Transverse colon (tissue), 4 donors: ENCODE data around the gene CLDN18. TPM values are rescaled to one million over a fixed set of nuclear protein-coding genes. Genes with fewer than 3 reads are reported as not detected.

ENCODE experiments used
- DNase-seq: peaks from one replicate; pipeline ENCODE4 v3.0.0-alpha.2; 2019
- H3K27ac ChIP-seq, 4 donors: fragments of 200-600 bp; sonication (generic); 2 replicates each; pipeline ENCODE4 v1.5.1; 2016 to 2018; ENCODE audit warnings: inconsistent platforms in 4 of 4
- H3K27me3 ChIP-seq: fragments of 200-600 bp; sonication (generic); 2 replicates; pipeline ENCODE4 v1.5.1; 2017; ENCODE audit warnings: inconsistent platforms
- H3K36me3 ChIP-seq, 4 donors: fragments of 200-600 bp; sonication (generic); 2 replicates each; pipeline ENCODE4 v1.5.1; 2017 to 2019; ENCODE audit warnings: inconsistent platforms in 4 of 4
- H3K4me1 ChIP-seq, 4 donors: fragments of 200-600 bp; sonication (generic); 2 replicates each; pipeline ENCODE4 v1.5.1; 2017 to 2020; ENCODE audit warnings: inconsistent platforms in 4 of 4
- H3K4me3 ChIP-seq, 4 donors: fragments of 200-600 bp; sonication (generic); 1 replicate in 1 of 4; 2 replicates in 3 of 4; pipeline versions ENCODE4 v1.5.1 to v1.6.1; 2017 to 2019; ENCODE audit warnings: inconsistent platforms in 4 of 4
- H3K9me3 ChIP-seq, 2 donors: fragments of 200-600 bp; sonication (generic); 2 replicates each; pipeline ENCODE4 v1.5.1; 2017 to 2019; ENCODE audit warnings: inconsistent platforms in 2 of 2
- EP300 ChIP-seq: sonication (generic); formaldehyde crosslinking; IDR thresholded peaks from one replicate; pipeline ENCODE4 v1.6.1; 2017; ENCODE audit warnings: antibody characterized with exemption, low read depth
- POLR2A ChIP-seq: fragments of 450-650 bp; IDR thresholded peaks from one replicate; pipeline ENCODE4 v1.6.1; 2016; ENCODE audit warnings: antibody characterized with exemption, mild to moderate bottlenecking, moderate library complexity
- POLR2AphosphoS5 ChIP-seq, 3 donors: sonication (generic); formaldehyde crosslinking; IDR thresholded peaks; one replicate each; pipeline ENCODE4 v1.6.1; 2016; ENCODE audit warnings: antibody characterized with exemption in 3 of 3
- WGBS, 2 donors: methylation state at CpG; one replicate each; pipeline ENCODE4 v1.1.5; 2018; ENCODE audit warnings: low coverage in 1 of 2; 5-methylcytosine and 5-hydroxymethylcytosine counted together
- in situ Hi-C, 4 donors: fragments of 200-750 bp; cut with MboI; loops; one replicate each; pipeline versions ENCODE4 v1.15.0 to v1.15.1; 2017; ENCODE audit warnings: low sequenced_read_pairs in 3 of 4, low pct_ligation_motif_present in 1 of 4, low pct_unique_long_range_greater_than_20kb in 1 of 4
- intact Hi-C: fragments of 100-400 bp; cut with DNase I; formaldehyde crosslinking; loops from one replicate; pipeline ENCODE4 v1.15.1; 2023; ENCODE audit warnings: low total_unique reads
- total RNA-seq, 4 donors: library from RNA; depleted of rRNA; stranded (reverse); fragments of >200 nt; gene quantifications; one replicate each; pipeline ENCODE4 v1.1.0, GENCODE V29; 2016
- TF ChIP-seq, protein P1 (sequence below), 5 experiments: fragments of 200-600 bp in 3 of 5; fragments of 450-650 bp in 2 of 5; sonication (generic) in 3 of 5; IDR thresholded peaks; 1 replicate in 2 of 5; 2 replicates in 3 of 5; pipeline ENCODE4 v1.5.1; 2016 to 2017; ENCODE audit warnings: antibody characterized with exemption in 5 of 5, inconsistent platforms in 3 of 5, mild to moderate bottlenecking in 2 of 5, moderate library complexity in 1 of 5

The CLDN18 gene
- total RNA-seq, 4 donors from 2014 or later: not detected

DNA sequence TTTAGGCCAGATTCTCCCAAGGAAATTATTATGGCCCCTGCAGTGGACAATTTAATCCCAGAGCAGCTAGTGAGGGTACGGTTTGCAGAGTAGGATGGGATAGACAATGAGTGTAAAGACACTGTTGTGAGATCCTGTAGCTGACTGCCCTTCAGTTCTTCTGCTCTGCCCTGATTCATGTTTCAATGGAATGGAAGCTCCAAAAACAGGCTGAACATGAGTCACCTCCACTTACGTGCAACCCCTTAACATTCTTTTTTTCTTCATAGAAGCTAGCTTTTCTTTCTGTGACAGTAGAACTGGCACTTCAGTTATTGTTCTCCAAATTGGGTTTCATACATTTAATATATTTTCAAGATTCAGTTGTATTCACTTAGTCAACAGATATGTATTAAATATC, 32.1 kb downstream of the CLDN18 start:
- in situ Hi-C loops: no loop called here
- no peak overlapping the region for H3K4me3 ChIP-seq
- H3K9me3 ChIP-seq: no peaks in the 10 kb centered on the region
- no peak for DNase-seq
- no peak overlapping the region for H3K27ac ChIP-seq
- 79% methylated on average over 2 of the region's 2 CpGs; no CpG with 5 or more reads in 1 of the 2 donors for WGBS, 2 donors
- intact Hi-C loops: no loop called here
- no peaks in the 10 kb centered on the region for H3K36me3 ChIP-seq
- no peaks in the 10 kb centered on the region for H3K27me3 ChIP-seq
- no peak for TF ChIP-seq POLR2A
- TF ChIP-seq, protein P1, sequence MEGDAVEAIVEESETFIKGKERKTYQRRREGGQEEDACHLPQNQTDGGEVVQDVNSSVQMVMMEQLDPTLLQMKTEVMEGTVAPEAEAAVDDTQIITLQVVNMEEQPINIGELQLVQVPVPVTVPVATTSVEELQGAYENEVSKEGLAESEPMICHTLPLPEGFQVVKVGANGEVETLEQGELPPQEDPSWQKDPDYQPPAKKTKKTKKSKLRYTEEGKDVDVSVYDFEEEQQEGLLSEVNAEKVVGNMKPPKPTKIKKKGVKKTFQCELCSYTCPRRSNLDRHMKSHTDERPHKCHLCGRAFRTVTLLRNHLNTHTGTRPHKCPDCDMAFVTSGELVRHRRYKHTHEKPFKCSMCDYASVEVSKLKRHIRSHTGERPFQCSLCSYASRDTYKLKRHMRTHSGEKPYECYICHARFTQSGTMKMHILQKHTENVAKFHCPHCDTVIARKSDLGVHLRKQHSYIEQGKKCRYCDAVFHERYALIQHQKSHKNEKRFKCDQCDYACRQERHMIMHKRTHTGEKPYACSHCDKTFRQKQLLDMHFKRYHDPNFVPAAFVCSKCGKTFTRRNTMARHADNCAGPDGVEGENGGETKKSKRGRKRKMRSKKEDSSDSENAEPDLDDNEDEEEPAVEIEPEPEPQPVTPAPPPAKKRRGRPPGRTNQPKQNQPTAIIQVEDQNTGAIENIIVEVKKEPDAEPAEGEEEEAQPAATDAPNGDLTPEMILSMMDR (IDR thresholded peaks at IDR 0.05): no peak
- TF ChIP-seq POLR2AphosphoS5 (IDR thresholded peaks at IDR 0.05): no peak
- TF ChIP-seq EP300: no peak
- no peaks in the 10 kb centered on the region for H3K4me1 ChIP-seq

DNA sequence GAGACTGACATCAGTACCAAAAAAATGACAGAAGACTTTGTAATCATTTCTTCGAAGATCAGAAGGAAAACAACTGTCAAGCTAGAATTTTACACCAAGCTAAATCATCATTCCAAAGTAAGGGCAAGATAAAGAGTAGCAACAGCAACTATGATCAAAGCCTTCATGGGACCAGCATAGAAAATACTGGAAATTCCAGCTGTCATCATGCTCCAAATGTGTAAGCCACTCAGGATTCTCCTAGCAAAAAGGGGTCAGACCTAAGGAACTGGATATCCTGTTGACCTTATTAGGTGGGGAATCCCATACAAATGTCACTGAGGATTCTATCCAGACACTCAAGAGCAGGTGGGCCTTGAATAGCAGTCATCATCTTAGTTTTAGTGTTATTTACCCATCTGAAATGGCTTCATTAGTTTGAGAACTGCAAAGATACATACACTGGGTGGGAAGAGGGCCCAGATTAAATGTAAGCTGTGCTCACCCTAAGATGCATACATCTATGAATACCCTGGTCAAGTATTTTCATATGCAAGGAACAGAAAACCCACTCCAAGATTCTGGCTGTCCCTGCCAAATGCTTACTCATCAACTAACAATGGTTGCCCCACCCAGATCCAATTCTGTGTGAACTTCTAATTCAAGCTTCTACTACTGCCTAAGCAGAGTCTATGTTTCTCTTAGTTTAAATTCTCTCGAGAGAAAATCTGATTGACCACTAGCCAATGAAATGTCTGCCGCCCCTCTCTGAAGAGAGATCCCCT, 33.5 kb downstream of the CLDN18 start:
- Histone ChIP-seq H3K27me3 (no peaks in the 10 kb centered on the region), H3K4me1 (no peaks in the 10 kb centered on the region), H3K36me3 (no peaks in the 10 kb centered on the region), H3K27ac (no peak overlapping the region), H3K4me3 (no peak overlapping the region), H3K9me3 (no peaks in the 10 kb centered on the region)
- WGBS, 2 donors: 70 to 80% methylated on average over 2 to 3 of the region's 3 CpGs
- no peak for DNase-seq
- TF ChIP-seq POLR2AphosphoS5 (IDR thresholded peaks at IDR 0.05) (no peak), EP300 (no peak), POLR2A (no peak)
- TF ChIP-seq, protein P1 (IDR thresholded peaks at IDR 0.05): no peak
- intact Hi-C loops: no loop called here
- in situ Hi-C loops: no loop called here

DNA sequence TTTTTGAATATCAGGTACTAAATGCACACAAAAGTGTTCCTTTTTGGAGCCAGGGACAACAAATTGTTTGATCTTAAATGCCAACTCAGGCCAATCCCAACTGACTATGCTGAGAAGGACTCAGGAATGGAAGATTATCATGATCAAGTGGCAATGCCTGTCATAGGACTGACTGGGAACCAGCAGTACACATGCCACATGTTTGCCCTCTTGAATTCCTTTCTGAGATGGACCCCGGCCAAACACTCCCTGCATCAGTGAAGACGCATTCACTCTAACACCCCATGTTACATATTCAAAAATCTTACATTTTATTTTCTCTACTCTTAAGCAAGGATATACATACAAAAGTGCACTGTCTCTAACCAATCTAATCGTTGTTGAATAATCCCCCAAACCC, 36.1 kb downstream of the CLDN18 start:
- Histone ChIP-seq H3K4me3 (no peak overlapping the region), H3K4me1 (no peaks in the 10 kb centered on the region), H3K27ac (no peak overlapping the region), H3K9me3 (no peaks in the 10 kb centered on the region), H3K36me3 (no peaks in the 10 kb centered on the region), H3K27me3 (no peaks in the 10 kb centered on the region)
- no peak for DNase-seq
- in situ Hi-C loops: no loop called here
- TF ChIP-seq EP300: no peak
- TF ChIP-seq POLR2A: no peak
- no peak for TF ChIP-seq POLR2AphosphoS5 (IDR thresholded peaks at IDR 0.05)
- TF ChIP-seq, protein P1 (IDR thresholded peaks at IDR 0.05): no peak
- WGBS, 2 donors: 50 to 84% methylated on average over 1 to 3 of the region's 3 CpGs
- intact Hi-C loops: no loop called here

DNA sequence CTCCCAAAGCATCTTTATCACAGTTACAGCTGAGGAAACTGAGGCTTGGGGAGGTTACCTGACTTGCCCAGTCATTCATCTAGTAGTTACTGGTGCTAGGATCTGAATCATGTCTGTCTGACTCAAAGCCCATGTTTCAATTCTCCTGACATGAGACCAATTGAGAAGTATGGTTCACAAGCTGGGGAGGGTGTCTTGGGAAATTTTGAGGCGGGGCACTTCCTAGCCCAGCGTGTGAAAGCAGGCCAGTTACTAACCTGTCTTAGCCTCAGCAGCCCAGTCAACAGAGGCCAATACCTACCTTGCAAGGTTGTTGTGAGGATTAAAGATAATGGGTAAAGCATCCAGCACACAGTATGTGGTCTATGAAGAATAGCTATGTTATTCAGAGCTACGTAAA, 37.0 kb downstream of the CLDN18 start:
- Histone ChIP-seq H3K27me3 (no peaks in the 10 kb centered on the region), H3K36me3 (no peaks in the 10 kb centered on the region), H3K4me3 (no peak overlapping the region), H3K9me3 (no peaks in the 10 kb centered on the region), H3K4me1 (no peaks in the 10 kb centered on the region), H3K27ac (no peak overlapping the region)
- in situ Hi-C loops: no loop called here
- intact Hi-C loops: no loop called here
- WGBS, 2 donors: 69% methylated on average over 3 of the region's 3 CpGs; no CpG with 5 or more reads in 1 of the 2 donors
- no peak for DNase-seq
- TF ChIP-seq, protein P1 (IDR thresholded peaks at IDR 0.05): no peak
- TF ChIP-seq POLR2AphosphoS5 (IDR thresholded peaks at IDR 0.05): no peak
- TF ChIP-seq POLR2A: no peak
- TF ChIP-seq EP300: no peak
